NCI-H2081 treated with DMSO at 0.1 percent for 48 hours (cell line): ENCODE measurements around the gene PCGF6.

Source experiments
- DNase-seq: peaks from one replicate; lab custom pipeline; 2025; lab: John Stamatoyannopoulos, UW

Gene PCGF6

GRCh38 chr10:103256613-103257012 lies 94.3 kb downstream of the PCGF6 start:
- DNase-seq = no peak

DNA sequence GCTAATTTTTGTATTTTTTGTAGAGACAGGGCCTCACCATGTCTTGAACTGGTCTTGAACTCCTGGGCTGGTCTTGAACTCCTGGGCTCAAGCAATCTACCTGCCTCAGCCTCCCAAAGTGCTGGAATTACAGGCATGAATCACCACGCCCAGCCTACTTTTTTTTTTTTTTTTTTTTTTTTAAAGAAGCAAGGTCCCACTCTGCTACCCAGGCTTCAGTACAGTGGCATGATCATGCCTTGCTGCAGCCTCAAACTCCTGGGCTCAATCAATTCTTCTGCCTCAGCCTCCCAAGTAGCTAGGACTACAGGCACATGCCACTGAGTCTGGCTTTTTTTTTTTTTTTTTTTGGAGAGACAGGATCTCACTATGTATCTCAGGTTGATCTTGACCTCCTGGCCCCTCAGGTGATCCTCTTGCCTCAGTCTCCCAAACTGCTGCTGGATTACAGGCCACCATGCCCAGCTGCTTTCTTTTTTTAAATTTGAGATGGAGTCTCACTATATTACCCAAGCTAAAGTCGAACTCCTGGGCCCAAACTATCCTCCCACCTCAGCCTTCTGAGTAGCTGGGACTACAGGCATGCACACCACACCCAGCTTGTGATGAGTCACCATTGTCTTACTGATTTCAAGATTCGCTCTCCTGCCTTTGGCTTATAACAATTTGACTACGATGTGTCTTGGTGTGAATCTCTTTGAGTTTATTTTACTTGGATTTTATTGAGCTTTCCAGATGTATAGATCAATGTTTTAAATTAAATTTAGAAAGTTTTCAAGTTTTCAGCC lies 96.2 kb downstream of the PCGF6 start:
- no peak for DNase-seq

DNA sequence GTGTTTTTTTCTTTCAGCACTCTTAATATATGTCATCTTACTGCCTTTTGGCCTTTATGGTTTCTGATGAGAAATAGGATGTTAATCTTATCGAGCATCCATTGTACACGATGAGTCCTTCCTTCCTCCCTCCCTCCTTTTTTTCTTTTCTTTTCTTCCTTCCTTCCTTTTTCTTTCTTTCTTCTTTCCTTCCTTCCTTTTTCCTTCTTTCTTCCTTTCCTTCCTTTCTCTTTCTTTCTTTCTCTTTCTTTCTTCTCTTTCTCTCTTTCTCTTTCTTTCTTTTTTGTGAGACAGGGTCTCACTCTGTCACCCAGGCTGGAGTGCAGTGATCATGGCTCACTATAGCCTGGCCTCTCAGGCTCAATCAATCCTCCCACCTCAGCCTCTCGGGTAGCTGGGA lies 96.8 kb downstream of the PCGF6 start:
- DNase-seq = no peak
